Fibroblast of lung (primary cell): ENCODE data around the gene CECR2. TPM values are rescaled to one million over a fixed set of nuclear protein-coding genes. Genes with fewer than 3 reads are reported as not detected.

ENCODE experiments used
- DNase-seq, 2 donors: peaks; one replicate each; pipeline versions ENCODE4 v3.0.0 to v3.0.0-alpha.2; 2010; ENCODE audit warnings: low read depth in 2 of 2
- H2AFZ ChIP-seq: 2 replicates; pipeline ENCODE4 v1.5.1; 2012; ENCODE audit warnings: low read length, control low read depth, inconsistent platforms
- H3K27ac ChIP-seq: 2 replicates; pipeline ENCODE4 v1.5.1; 2011; ENCODE audit warnings: low read length, control low read depth; ENCODE audit not compliant: insufficient read depth
- H3K27me3 ChIP-seq: 2 replicates; pipeline ENCODE4 v1.5.1; 2011; ENCODE audit warnings: mild to moderate bottlenecking, low read length; ENCODE audit not compliant: control insufficient read depth, insufficient read depth
- H3K36me3 ChIP-seq: 2 replicates; pipeline ENCODE4 v1.5.1; 2011; ENCODE audit warnings: low read length; ENCODE audit not compliant: control insufficient read depth, insufficient read depth
- H3K4me1 ChIP-seq: 2 replicates; pipeline ENCODE4 v1.5.1; 2011; ENCODE audit warnings: low read length; ENCODE audit not compliant: control insufficient read depth, insufficient read depth; ENCODE audit errors: extremely low read depth
- H3K4me2 ChIP-seq: 2 replicates; pipeline ENCODE4 v1.5.1; 2011; ENCODE audit warnings: low read length, control low read depth; ENCODE audit not compliant: insufficient read depth; ENCODE audit errors: extremely low read depth
- H3K4me3 ChIP-seq, 4 experiments: fragments of 200-600 bp in 1 of 4; sonication (generic) in 1 of 4; replicated peaks in 1 of 4; 2 replicates each; pipeline ENCODE4 v1.5.1; 2011 to 2016; ENCODE audit warnings: low read length in 4 of 4, low read depth in 3 of 4, mild to moderate bottlenecking in 3 of 4, control low read depth in 2 of 4, inconsistent platforms in 1 of 4, mixed read lengths in 1 of 4; ENCODE audit not compliant: insufficient read depth in 1 of 4; ENCODE audit errors: control extremely low read depth in 1 of 4
- H3K79me2 ChIP-seq: 2 replicates; pipeline ENCODE4 v1.5.1; 2012; ENCODE audit warnings: mild to moderate bottlenecking, low read length, inconsistent platforms; ENCODE audit not compliant: control insufficient read depth, insufficient read depth
- H3K9ac ChIP-seq: 2 replicates; pipeline ENCODE4 v1.5.1; 2011; ENCODE audit warnings: mild to moderate bottlenecking, low read length, control low read depth; ENCODE audit not compliant: insufficient read depth
- H3K9me3 ChIP-seq: 2 replicates; pipeline ENCODE4 v1.5.1; 2012; ENCODE audit warnings: low read depth, low read length; ENCODE audit not compliant: control insufficient read depth, insufficient read depth
- H4K20me1 ChIP-seq: 2 replicates; pipeline ENCODE4 v1.5.1; 2011; ENCODE audit warnings: low read length; ENCODE audit not compliant: control insufficient read depth, insufficient read depth; ENCODE audit errors: extremely low read depth
- EZH2 ChIP-seq: IDR thresholded peaks from 2 replicates; pipeline ENCODE4 v1.5.1; 2012; ENCODE audit warnings: low read length, control low read depth, mild to moderate bottlenecking; ENCODE audit errors: missing control alignments
- polyA plus RNA-seq, 2 donors: library from polyadenylated mRNA; depleted of rRNA in 1 of 2; stranded (reverse) in 1 of 2; unstranded in 1 of 2; fragments of >200 nt; gene quantifications; 2 replicates each; pipeline ENCODE4 v1.2.1, GENCODE V29; 2011 to 2012; ENCODE audit warnings: missing spikeins in 1 of 2
- total RNA-seq: library from RNA; depleted of rRNA; stranded (reverse); fragments of >200 nt; gene quantifications from 2 replicates; pipeline ENCODE4 v1.2.1, GENCODE V29; 2014
- TF ChIP-seq, protein P1 (sequence below), 2 donors: IDR thresholded peaks in 1 of 2; conservative IDR thresholded peaks in 1 of 2; 1 replicate in 1 of 2; 2 replicates in 1 of 2; pipeline ENCODE4 v1.5.1; 2011 to 2012; ENCODE audit warnings: low read length in 2 of 2, control low read depth in 1 of 2, inconsistent platforms in 1 of 2, low read depth in 1 of 2, mild to moderate bottlenecking in 1 of 2

CECR2 gene
- total and polyA plus RNA-seq, 2 donors (not counting 1 experiment from before 2014, with no cell fraction given) = under 0.01 to 0.09 TPM

DNA sequence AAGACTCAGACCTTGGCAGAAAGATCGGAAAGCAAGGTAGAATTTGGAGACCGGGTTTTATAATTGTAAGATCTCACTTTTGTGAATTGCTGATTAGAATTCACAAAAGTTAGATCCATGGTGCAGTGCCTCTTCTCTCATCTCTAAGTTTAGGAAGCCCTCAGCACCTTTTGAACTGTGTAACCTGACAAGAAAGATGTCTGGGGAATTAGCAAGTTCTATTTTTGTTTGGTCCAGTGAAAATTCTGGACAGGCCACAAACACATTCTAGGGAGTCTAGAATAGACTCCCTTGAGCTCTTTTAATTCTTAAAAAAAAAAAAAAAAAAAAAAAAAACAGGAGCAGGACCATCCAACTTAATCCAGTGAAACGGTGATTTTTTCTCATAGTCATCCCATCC, 66.1 kb downstream of the CECR2 start:
- H3K9ac ChIP-seq = no peak overlapping the region
- DNase-seq = no peak
- H3K4me2 ChIP-seq = no peak overlapping the region
- H3K9me3 ChIP-seq = no peaks in the 10 kb centered on the region
- no peak overlapping the region for H3K4me3 ChIP-seq
- no peaks in the 10 kb centered on the region for H3K36me3 ChIP-seq
- no peaks in the 10 kb centered on the region for H3K79me2 ChIP-seq
- no peak overlapping the region for H2AFZ ChIP-seq
- H3K27ac ChIP-seq = no peak overlapping the region
- no peaks in the 10 kb centered on the region for H4K20me1 ChIP-seq
- H3K27me3 ChIP-seq = no peaks in the 10 kb centered on the region
- TF ChIP-seq, protein P1, sequence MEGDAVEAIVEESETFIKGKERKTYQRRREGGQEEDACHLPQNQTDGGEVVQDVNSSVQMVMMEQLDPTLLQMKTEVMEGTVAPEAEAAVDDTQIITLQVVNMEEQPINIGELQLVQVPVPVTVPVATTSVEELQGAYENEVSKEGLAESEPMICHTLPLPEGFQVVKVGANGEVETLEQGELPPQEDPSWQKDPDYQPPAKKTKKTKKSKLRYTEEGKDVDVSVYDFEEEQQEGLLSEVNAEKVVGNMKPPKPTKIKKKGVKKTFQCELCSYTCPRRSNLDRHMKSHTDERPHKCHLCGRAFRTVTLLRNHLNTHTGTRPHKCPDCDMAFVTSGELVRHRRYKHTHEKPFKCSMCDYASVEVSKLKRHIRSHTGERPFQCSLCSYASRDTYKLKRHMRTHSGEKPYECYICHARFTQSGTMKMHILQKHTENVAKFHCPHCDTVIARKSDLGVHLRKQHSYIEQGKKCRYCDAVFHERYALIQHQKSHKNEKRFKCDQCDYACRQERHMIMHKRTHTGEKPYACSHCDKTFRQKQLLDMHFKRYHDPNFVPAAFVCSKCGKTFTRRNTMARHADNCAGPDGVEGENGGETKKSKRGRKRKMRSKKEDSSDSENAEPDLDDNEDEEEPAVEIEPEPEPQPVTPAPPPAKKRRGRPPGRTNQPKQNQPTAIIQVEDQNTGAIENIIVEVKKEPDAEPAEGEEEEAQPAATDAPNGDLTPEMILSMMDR (conservative IDR thresholded peaks at IDR 0.05 in 1 of 2, IDR thresholded peaks at IDR 0.05 in 1 of 2; ENCODE audit: low read depth in 1 of 2, low read length in 2 of 2) = no peak
- TF ChIP-seq EZH2 = no peak
- no peaks in the 10 kb centered on the region for H3K4me1 ChIP-seq

DNA sequence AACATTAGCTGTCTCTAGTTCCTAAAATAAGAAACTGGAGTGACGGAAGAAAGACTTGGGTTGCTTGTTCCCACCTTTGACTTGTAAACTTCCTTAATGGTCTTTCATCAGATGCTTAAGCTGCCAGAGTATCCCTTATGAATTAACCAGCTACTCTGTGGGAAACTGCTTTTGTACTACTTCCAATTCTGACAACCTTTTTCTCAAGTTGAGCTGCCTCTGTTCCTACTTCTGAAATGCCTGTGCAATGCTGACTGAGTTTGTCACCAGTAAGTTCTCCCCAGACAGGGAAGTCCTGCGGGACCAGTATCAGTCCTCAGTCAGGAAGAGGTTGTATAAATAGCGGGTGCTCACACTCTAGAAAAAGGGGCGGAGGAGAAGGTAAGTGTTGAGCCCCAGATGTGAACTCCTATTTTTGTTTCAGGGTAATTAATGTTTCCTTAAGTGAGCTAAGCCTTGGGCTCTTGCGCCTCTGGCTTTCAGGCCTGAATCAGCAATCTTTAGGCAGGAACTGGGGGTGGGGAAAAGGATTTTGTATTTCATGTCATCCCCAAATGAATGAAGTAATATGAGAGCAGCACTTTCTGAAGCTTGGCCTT, 67.2 kb downstream of the CECR2 start:
- H3K4me3 ChIP-seq = no peak overlapping the region
- no peaks in the 10 kb centered on the region for H3K9me3 ChIP-seq
- DNase-seq = peak; percentile 20 to 75
- H2AFZ ChIP-seq = no peak overlapping the region
- no peak overlapping the region for H3K9ac ChIP-seq
- no peaks in the 10 kb centered on the region for H3K4me1 ChIP-seq
- no peaks in the 10 kb centered on the region for H3K36me3 ChIP-seq
- H3K4me2 ChIP-seq = no peak overlapping the region
- no peaks in the 10 kb centered on the region for H4K20me1 ChIP-seq
- H3K79me2 ChIP-seq = no peaks in the 10 kb centered on the region
- TF ChIP-seq EZH2 = no peak
- TF ChIP-seq, protein P1 (conservative IDR thresholded peaks at IDR 0.05 in 1 of 2, IDR thresholded peaks at IDR 0.05 in 1 of 2; ENCODE audit: low read depth in 1 of 2, low read length in 2 of 2) = peak in 1 of 2 donors; percentile 52
- H3K27ac ChIP-seq = no peak overlapping the region
- H3K27me3 ChIP-seq = no peaks in the 10 kb centered on the region

DNA sequence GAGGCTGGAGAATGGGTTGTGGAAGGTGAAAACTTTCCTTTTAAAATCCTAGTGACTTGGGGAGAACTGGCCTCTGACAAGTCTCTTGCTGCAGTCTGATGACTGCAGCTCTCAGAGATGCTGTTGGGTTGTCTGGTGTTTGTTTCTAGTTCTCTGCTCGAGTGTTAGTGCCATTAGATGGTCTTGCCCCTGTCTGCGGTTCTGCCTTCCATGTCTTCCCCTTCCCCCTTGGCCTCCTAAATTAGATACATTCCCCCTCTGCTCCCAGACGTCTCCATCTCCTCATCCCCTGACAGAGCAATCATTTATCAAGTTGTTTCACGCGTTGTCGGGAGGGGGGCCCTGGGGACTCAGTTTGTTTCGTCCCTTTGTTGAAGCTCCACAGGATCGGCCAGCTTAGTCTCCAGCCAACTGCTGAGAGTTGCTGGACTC, 67.7 kb downstream of the CECR2 start:
- Histone ChIP-seq H3K27me3 (no peaks in the 10 kb centered on the region), H4K20me1 (no peaks in the 10 kb centered on the region), H3K4me2 (no peak overlapping the region), H3K4me3 (peak overlapping the region in 1 of 4 experiments; percentile 16), H3K27ac (no peak overlapping the region), H3K9ac (no peak overlapping the region), H3K4me1 (no peaks in the 10 kb centered on the region), H3K9me3 (no peaks in the 10 kb centered on the region), H3K36me3 (no peaks in the 10 kb centered on the region), H2AFZ (no peak overlapping the region), H3K79me2 (no peaks in the 10 kb centered on the region)
- DNase-seq = no peak
- TF ChIP-seq, protein P1 (conservative IDR thresholded peaks at IDR 0.05 in 1 of 2, IDR thresholded peaks at IDR 0.05 in 1 of 2; ENCODE audit: low read depth in 1 of 2, low read length in 2 of 2) = no peak
- no peak for TF ChIP-seq EZH2
